ENCODE measurements around the gene USP21. TPM values are rescaled to one million over a fixed set of nuclear protein-coding genes. Genes with fewer than 3 reads are reported as not detected.
A peak's percentile ranks its signal among the peaks of the same experiment; 100 is the strongest.

The USP21 gene
- polyA plus RNA-seq, 1 of the 3 experiments (the other 2 are of a cell fraction): 26.8 TPM

DNA sequence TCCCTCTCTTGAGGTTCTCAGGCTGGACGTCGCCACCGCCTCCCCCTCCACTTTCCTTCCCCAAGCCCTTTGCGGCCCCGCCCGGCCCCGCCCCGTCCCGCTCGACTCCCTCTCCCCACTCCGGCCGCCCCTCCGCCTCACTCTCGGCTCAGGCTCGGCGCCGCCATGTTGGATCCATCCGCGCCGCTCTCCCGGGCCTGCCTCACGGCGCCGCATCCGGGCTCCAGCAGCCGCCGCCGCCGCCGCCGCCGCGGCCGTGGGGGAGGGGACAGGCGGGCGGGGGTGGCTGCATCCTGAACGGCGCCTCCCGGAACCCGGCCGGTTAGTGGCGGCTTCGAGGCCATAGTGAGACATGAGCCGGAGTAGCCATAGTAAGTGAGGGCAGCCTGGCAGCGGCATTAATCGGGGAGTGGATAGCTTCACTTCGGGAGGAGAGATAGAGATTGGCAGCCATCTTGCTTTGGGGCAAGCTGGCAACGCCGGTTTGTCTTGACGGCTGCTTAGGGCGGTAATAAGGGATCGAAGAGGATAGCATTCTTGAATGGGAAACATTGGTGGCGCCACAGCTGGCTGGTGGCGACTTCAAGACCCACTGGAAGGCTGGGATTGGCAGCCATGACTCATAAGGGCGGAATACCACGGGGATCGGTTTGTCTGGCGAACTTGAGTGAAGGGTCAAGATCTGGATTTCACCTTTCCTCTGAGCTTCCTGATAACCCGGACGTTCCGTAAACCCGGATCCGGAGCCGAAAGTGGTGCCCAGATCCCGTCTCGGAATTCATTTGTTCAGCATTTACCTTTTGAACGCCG lies 26.7 kb upstream of the USP21 start, which contains the start of gene DEDD (continued):
- TF ChIP-seq, protein P1, sequence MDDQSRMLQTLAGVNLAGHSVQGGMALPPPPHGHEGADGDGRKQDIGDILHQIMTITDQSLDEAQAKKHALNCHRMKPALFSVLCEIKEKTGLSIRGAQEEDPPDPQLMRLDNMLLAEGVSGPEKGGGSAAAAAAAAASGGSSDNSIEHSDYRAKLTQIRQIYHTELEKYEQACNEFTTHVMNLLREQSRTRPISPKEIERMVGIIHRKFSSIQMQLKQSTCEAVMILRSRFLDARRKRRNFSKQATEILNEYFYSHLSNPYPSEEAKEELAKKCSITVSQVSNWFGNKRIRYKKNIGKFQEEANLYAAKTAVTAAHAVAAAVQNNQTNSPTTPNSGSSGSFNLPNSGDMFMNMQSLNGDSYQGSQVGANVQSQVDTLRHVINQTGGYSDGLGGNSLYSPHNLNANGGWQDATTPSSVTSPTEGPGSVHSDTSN (IDR thresholded peaks at IDR 0.05): peak; percentile 61; the same call in 1 of the 2 replicates
- TF ChIP-seq RCOR1 (IDR thresholded peaks at IDR 0.05; ENCODE audit: low read length): no peak
- no peak for TF ChIP-seq EZH2phosphoT487 (IDR thresholded peaks at IDR 0.05; ENCODE audit: borderline replicate concordance, low read depth)
- peak; percentile 75 for TF ChIP-seq GABPA (IDR thresholded peaks at IDR 0.05; ENCODE audit: low read depth)
- TF ChIP-seq RAD21 (IDR thresholded peaks at IDR 0.05; ENCODE audit: low read length): no peak
- TF ChIP-seq, protein P2, sequence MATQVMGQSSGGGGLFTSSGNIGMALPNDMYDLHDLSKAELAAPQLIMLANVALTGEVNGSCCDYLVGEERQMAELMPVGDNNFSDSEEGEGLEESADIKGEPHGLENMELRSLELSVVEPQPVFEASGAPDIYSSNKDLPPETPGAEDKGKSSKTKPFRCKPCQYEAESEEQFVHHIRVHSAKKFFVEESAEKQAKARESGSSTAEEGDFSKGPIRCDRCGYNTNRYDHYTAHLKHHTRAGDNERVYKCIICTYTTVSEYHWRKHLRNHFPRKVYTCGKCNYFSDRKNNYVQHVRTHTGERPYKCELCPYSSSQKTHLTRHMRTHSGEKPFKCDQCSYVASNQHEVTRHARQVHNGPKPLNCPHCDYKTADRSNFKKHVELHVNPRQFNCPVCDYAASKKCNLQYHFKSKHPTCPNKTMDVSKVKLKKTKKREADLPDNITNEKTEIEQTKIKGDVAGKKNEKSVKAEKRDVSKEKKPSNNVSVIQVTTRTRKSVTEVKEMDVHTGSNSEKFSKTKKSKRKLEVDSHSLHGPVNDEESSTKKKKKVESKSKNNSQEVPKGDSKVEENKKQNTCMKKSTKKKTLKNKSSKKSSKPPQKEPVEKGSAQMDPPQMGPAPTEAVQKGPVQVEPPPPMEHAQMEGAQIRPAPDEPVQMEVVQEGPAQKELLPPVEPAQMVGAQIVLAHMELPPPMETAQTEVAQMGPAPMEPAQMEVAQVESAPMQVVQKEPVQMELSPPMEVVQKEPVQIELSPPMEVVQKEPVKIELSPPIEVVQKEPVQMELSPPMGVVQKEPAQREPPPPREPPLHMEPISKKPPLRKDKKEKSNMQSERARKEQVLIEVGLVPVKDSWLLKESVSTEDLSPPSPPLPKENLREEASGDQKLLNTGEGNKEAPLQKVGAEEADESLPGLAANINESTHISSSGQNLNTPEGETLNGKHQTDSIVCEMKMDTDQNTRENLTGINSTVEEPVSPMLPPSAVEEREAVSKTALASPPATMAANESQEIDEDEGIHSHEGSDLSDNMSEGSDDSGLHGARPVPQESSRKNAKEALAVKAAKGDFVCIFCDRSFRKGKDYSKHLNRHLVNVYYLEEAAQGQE (IDR thresholded peaks at IDR 0.05; ENCODE audit: low read depth, low read length): no peak
- TF ChIP-seq, protein P3, sequence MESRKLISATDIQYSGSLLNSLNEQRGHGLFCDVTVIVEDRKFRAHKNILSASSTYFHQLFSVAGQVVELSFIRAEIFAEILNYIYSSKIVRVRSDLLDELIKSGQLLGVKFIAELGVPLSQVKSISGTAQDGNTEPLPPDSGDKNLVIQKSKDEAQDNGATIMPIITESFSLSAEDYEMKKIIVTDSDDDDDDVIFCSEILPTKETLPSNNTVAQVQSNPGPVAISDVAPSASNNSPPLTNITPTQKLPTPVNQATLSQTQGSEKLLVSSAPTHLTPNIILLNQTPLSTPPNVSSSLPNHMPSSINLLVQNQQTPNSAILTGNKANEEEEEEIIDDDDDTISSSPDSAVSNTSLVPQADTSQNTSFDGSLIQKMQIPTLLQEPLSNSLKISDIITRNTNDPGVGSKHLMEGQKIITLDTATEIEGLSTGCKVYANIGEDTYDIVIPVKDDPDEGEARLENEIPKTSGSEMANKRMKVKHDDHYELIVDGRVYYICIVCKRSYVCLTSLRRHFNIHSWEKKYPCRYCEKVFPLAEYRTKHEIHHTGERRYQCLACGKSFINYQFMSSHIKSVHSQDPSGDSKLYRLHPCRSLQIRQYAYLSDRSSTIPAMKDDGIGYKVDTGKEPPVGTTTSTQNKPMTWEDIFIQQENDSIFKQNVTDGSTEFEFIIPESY (IDR thresholded peaks at IDR 0.05; ENCODE audit: borderline replicate concordance, low read depth): no peak
- TF ChIP-seq, protein P4, sequence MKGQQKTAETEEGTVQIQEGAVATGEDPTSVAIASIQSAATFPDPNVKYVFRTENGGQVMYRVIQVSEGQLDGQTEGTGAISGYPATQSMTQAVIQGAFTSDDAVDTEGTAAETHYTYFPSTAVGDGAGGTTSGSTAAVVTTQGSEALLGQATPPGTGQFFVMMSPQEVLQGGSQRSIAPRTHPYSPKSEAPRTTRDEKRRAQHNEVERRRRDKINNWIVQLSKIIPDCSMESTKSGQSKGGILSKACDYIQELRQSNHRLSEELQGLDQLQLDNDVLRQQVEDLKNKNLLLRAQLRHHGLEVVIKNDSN (IDR thresholded peaks at IDR 0.05; ENCODE audit: borderline replicate concordance, low read depth): no peak
- TF ChIP-seq MEF2A (IDR thresholded peaks at IDR 0.05; ENCODE audit: borderline replicate concordance, low read depth): no peak
- TF ChIP-seq NFIC (IDR thresholded peaks at IDR 0.05; ENCODE audit: borderline replicate concordance): no peak
- TF ChIP-seq, protein P5, sequence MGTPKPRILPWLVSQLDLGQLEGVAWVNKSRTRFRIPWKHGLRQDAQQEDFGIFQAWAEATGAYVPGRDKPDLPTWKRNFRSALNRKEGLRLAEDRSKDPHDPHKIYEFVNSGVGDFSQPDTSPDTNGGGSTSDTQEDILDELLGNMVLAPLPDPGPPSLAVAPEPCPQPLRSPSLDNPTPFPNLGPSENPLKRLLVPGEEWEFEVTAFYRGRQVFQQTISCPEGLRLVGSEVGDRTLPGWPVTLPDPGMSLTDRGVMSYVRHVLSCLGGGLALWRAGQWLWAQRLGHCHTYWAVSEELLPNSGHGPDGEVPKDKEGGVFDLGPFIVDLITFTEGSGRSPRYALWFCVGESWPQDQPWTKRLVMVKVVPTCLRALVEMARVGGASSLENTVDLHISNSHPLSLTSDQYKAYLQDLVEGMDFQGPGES (IDR thresholded peaks at IDR 0.05; ENCODE audit: low read depth, low read length): no peak
- peak; percentile 99 for TF ChIP-seq YY1 (IDR thresholded peaks at IDR 0.05; ENCODE audit: low read depth)
- TF ChIP-seq, protein P6, sequence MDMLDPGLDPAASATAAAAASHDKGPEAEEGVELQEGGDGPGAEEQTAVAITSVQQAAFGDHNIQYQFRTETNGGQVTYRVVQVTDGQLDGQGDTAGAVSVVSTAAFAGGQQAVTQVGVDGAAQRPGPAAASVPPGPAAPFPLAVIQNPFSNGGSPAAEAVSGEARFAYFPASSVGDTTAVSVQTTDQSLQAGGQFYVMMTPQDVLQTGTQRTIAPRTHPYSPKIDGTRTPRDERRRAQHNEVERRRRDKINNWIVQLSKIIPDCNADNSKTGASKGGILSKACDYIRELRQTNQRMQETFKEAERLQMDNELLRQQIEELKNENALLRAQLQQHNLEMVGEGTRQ (IDR thresholded peaks at IDR 0.05; ENCODE audit: borderline replicate concordance, low read depth, low read length): no peak
- peak; percentile 82 for TF ChIP-seq ELF1 (IDR thresholded peaks at IDR 0.05)
- TF ChIP-seq POLR2AphosphoS5 (IDR thresholded peaks at IDR 0.05; ENCODE audit: low read depth, low read length): peak; percentile 68
- TF ChIP-seq SMC3 (IDR thresholded peaks at IDR 0.05; ENCODE audit: low read depth, low read length): no peak
- TF ChIP-seq CHD2 (IDR thresholded peaks at IDR 0.05; ENCODE audit: low read length, partially characterized antibody): no peak
- no peak for TF ChIP-seq FOXJ3 (CRISPR knock-in tag; IDR thresholded peaks at IDR 0.05)

Measured in SK-N-SH (cell line).